Ishikawa (cell line): Measurements from ENCODE around the gene XIAP.

ENCODE experiments used
- REST ChIP-seq: IDR thresholded peaks from 2 replicates; pipeline ENCODE4 v1.6.1; 2012; ENCODE audit warnings: low read depth, mild to moderate bottlenecking
- YY1 ChIP-seq: IDR thresholded peaks from 2 replicates; pipeline ENCODE4 v1.6.1; 2012; ENCODE audit warnings: low read depth

- TF ChIP-seq REST (no peak), YY1 (no peak)
These were observed 1.1 kb downstream of the XIAP start for GRCh38 chrX:123860983-123861382.
